Measurements from ENCODE around the gene NELL2. TPM values are rescaled to one million over a fixed set of nuclear protein-coding genes. Genes with fewer than 3 reads are reported as not detected.
"Not testable (repeated sequence)": the region's sequence is repeated elsewhere in the genome, so short reads cannot be mapped to it uniquely, and the experiment has no call there.

Gene NELL2
- total RNA-seq, 1 donor: 208 TPM

DNA sequence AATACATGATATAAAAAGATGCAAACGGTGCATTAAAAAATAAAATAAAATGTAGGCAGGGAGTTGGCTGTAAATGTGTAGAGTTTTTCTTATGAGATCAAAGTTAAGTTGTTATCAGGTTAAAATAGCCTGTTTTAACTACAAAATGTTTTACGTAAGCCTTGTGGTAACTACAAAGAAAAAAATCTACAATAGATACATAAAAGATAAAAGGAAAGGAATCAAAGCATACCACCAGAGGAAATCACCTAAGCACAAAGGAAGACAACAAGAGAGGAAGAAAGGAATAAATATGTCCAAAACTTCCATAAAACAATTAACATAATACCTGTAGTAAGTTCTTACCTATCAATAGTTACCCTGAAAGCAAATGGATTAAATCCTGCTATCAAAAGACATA is 12.2 kb downstream of the NELL2 start:
- Histone ChIP-seq H3K4me1 (ENCODE audit: insufficient read depth, low read length) (no peaks in the 10 kb centered on the region), H3K4me3 (ENCODE audit: low read length) (no peak overlapping the region), H3K9me3 (ENCODE audit: low read depth, low read length) (peaks cover 13% of the 10 kb centered on the region), H3K27me3 (ENCODE audit: insufficient read depth, low read length) (no peaks in the 10 kb centered on the region)

DNA sequence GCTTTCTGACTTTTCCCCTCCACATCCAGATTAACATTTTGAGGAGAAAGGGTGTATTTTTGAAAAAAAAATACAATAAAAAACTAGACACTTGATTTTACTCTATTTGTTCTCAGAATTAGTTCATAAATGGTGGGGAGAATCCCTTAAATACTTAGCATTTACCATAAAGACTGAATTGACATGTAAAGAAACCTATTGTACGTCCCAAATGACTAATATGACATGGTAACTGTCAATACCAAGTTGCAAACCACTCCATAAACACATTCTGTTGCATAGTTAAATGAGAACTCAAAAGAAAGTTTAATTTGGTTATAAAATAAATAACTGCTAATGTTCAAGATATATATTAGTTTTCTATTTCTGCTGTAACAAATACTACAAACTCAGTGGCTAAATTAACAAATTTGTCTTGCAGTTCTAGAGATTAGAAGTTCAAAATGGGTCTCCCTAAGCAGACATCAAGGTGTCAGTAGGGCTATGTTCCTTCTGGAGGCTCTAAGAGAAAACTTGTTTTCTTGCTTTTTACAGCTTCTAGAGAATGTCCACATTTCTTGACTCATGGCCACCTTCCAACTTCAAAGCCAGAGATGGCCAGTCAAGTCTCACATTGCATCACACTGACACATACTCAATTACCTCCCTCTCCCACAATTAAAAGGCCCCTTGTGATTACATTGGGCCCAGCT is 16.0 kb downstream of the NELL2 start:
- H3K4me3 ChIP-seq (ENCODE audit: low read length): no peak overlapping the region
- H3K27me3 ChIP-seq (ENCODE audit: insufficient read depth, low read length): no peaks in the 10 kb centered on the region
- peaks cover 5% of the 10 kb centered on the region for H3K9me3 ChIP-seq (ENCODE audit: low read depth, low read length)
- H3K4me1 ChIP-seq (ENCODE audit: insufficient read depth, low read length): no peaks in the 10 kb centered on the region

DNA sequence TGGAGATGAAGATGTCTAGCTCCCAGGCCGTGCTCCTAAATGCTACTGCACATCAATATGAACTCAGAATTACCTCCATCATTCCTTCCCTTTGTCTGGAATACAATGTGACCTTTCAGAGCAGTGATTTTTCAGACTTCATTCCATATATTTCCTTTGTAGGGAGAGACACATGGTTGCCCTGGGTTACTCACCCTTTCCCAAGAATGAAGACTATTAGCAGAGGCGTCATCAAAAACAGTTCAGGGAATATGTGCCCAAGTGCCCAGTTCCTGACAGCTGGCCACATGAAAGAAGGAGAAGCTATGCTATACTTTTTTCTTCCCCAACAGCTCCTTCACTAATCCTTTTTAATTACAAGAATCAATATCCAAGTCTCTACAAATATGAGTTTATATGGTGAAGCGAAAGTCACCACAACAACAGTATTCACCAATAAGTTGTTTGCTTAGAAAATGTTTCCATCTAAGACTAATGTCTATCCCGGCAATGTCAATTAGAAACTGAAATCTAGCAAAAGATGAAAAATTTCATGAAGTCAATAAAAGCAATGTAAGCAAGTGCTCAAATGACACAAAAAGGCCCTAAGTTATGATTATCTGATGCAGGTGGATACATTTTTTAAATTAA is 17.8 kb downstream of the NELL2 start:
- Histone ChIP-seq H3K4me1 (ENCODE audit: insufficient read depth, low read length) (no peaks in the 10 kb centered on the region), H3K9me3 (ENCODE audit: low read depth, low read length) (peaks cover 3% of the 10 kb centered on the region), H3K27me3 (ENCODE audit: insufficient read depth, low read length) (no peaks in the 10 kb centered on the region), H3K4me3 (ENCODE audit: low read length) (no peak overlapping the region)

DNA sequence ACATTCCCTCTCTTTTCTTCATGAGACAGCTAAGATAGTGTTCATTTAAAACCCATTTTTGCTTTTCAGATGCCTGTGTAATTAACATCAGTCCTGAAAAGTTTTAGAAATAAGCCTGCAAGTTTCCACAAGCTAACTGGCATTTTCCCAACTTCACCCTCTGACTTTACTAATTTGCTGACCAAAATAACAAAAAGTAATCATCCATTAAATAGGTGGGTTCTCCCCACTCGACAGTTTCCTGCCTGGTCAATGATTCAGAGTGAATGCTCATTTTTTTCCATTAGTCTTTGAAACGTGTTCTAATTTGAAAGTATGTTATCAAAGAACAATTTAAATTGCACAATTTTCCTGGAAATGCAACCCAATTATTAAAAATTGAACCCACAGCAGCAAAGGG is 23.6 kb downstream of the NELL2 start:
- H3K4me1 ChIP-seq (ENCODE audit: insufficient read depth, low read length): peaks cover 9% of the 10 kb centered on the region
- H3K9me3 ChIP-seq (ENCODE audit: low read depth, low read length): no peaks in the 10 kb centered on the region
- H3K4me3 ChIP-seq (ENCODE audit: low read length): no peak overlapping the region
- no peaks in the 10 kb centered on the region for H3K27me3 ChIP-seq (ENCODE audit: insufficient read depth, low read length)

DNA sequence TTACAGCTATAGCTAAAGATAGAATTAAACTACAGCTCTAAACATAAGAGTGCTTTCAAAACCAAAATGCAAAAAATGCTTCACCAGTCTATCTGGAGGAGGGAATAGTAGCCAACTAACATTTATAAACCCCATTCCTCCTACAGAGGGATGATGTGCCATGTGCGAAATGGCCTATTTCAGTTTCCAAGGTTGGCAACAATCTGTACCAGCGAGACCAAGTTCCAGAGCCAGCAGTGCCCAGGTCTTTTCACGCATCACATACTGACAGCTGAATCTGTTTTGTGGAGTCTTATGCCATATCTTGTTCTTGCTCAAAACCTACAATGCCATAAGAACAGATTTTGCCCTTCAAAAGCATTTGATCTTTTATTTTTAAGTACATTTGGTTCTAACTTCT is 24.5 kb downstream of the NELL2 start:
- Histone ChIP-seq H3K9me3 (ENCODE audit: low read depth, low read length) (no peaks in the 10 kb centered on the region), H3K4me1 (ENCODE audit: insufficient read depth, low read length) (peaks cover 13% of the 10 kb centered on the region)

DNA sequence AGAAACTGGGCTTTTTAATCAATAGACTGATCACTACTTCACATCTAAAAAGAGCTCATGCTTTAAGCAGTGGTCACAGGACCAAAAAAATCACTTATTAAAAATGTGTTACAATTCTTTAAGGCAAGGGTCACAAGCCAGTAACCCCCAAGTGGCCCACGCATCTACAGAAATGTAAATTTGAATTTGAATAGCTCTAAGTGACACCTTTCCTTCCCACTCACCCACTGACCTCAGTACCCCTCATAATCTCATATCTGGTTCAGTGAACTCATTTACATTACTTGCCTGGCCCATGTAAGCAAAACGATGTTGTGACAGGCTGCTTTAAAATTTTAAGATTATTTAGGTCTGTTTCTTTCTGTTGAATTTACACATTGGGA is 27.4 kb downstream of the NELL2 start:
- Histone ChIP-seq H3K27me3 (ENCODE audit: insufficient read depth, low read length) (no peaks in the 10 kb centered on the region), H3K9me3 (ENCODE audit: low read depth, low read length) (no peaks in the 10 kb centered on the region), H3K4me1 (ENCODE audit: insufficient read depth, low read length) (peaks cover 14% of the 10 kb centered on the region), H3K4me3 (ENCODE audit: low read length) (no peak overlapping the region)

More for the DNA sequence above, 24.5 kb downstream of the NELL2 start:
- Histone ChIP-seq H3K27me3 (ENCODE audit: insufficient read depth, low read length) (no peaks in the 10 kb centered on the region), H3K4me3 (ENCODE audit: low read length) (no peak overlapping the region)

DNA sequence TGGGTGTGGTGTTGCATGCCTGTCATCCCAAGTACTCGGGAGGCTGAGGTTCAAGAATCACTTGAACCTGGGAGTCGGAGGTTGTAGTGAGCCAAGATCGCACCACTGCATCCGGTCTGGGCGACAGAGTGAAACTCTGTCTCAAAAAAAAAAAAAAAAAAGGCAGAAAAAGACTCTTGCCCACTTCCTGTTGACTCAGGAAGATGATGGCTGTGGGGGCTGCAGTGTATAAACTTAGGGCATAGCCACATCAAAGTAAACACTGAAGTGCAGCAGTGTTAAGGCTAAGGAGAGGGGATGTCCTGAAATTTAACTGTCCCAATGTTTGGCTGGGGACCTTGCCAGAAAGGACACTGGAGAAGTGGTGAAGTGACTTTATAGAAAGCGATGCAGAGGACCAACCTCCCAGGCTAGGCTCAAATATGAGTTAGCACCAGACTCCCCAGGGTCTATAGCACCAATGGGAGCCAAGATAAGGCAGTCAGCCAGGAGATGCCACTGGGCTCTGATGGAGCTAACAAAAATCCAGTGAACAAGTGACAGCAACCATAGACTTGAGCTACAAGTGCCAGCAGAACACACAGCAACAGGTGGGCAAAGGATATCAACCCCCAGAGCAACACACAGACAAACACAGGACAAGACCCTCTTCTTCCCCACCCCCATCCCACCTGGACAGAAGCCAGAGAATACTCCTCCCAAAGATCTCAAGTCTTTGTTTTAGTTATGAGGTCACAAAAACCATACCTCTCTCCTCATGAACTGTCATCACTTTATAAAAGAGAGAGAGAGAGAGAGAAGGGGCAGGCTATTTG is 28.0 kb downstream of the NELL2 start:
- Histone ChIP-seq H3K9me3 (ENCODE audit: low read depth, low read length) (no peaks in the 10 kb centered on the region), H3K4me3 (ENCODE audit: low read length) (no peak overlapping the region), H3K4me1 (ENCODE audit: insufficient read depth, low read length) (peaks cover 16% of the 10 kb centered on the region), H3K27me3 (ENCODE audit: insufficient read depth, low read length) (no peaks in the 10 kb centered on the region)

DNA sequence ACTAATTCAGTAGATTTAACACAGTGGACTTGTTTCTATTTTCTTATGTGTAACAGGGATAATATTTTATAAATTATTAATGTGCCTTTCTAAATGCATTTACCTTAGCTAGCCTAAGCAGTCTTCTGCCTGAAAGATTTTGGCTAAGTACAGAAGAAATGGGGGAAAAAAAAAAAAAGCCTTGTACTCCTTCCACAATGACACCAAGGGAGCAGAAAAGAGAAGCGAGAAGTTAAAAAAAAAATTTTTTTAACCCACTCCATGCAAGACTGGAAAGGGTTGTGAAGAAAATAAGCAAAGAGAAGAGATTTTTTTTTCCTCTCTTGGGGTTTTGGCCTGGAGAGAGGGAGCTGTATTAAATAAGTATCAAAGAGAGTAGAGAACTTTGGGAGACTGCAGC is 28.7 kb downstream of the NELL2 start:
- Histone ChIP-seq H3K9me3 (ENCODE audit: low read depth, low read length) (no peaks in the 10 kb centered on the region), H3K4me3 (ENCODE audit: low read length) (no peak overlapping the region), H3K27me3 (ENCODE audit: insufficient read depth, low read length) (no peaks in the 10 kb centered on the region), H3K4me1 (ENCODE audit: insufficient read depth, low read length) (peaks cover 16% of the 10 kb centered on the region)

DNA sequence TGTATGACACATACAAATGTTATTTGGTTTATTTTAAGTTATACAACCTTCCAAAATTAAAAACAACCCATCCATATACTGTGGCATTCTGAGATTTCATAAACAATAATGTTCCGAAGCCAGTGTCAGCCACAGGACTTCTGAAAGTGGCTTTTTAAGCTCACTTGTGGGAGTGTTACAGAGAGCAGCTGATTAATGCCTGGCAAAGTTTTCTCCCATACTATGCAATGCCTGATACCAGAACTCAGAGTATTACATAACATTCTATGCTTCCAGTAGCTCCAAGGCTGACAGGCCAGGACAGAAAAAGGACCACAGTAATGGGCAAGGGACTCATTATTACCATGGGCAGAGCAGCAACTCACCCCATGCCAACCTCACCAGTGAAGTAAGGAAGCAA is 29.3 kb downstream of the NELL2 start:
- H3K4me3 ChIP-seq (ENCODE audit: low read length): no peak overlapping the region
- peaks cover 16% of the 10 kb centered on the region for H3K4me1 ChIP-seq (ENCODE audit: insufficient read depth, low read length)
- no peaks in the 10 kb centered on the region for H3K9me3 ChIP-seq (ENCODE audit: low read depth, low read length)
- H3K27me3 ChIP-seq (ENCODE audit: insufficient read depth, low read length): no peaks in the 10 kb centered on the region

DNA sequence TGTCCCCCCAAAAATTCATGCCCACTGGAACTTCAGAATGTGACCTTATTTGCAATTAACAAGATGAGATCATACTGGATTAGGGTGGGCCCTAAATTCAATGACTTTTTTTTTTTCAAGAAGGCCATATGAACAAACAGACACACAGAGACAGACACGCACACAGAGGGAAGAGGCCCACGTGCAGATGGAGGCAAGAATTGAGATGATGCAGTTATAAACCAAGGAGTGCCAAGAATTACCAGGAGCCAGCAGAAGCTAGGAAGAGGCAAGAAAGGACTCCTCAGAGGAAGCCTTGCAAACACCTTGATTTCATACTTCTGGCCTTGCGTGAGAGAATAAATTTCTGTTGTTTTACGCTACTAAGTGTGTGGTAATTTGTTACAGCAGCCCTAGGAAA is 33.4 kb downstream of the NELL2 start:
- Histone ChIP-seq H3K4me3 (ENCODE audit: low read length) (no peak overlapping the region), H3K4me1 (ENCODE audit: insufficient read depth, low read length) (peaks cover 7% of the 10 kb centered on the region), H3K9me3 (ENCODE audit: low read depth, low read length) (no peaks in the 10 kb centered on the region), H3K27me3 (ENCODE audit: insufficient read depth, low read length) (no peaks in the 10 kb centered on the region)

DNA sequence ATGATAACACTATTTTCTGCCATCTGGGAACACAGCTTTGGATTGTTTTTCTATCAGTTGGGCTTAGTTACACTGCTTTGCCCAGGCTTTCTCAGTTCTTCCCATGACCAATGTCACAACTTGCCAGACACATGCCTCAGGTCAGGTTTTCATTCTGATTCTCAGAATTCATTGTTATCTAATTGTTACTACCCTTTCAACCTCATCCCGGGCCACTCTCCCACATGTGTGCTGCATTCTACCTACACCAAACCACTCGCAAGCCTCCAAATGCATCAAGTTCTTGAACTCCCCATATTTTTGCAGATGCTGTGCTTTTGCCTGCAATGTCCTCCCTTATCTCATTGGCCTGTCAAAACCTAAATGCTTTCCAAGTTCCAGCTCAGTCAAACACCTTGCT is 36.3 kb downstream of the NELL2 start:
- Histone ChIP-seq H3K27me3 (ENCODE audit: insufficient read depth, low read length) (no peaks in the 10 kb centered on the region), H3K9me3 (ENCODE audit: low read depth, low read length) (no peaks in the 10 kb centered on the region), H3K4me3 (ENCODE audit: low read length) (no peak overlapping the region), H3K4me1 (ENCODE audit: insufficient read depth, low read length) (peaks cover 3% of the 10 kb centered on the region)

DNA sequence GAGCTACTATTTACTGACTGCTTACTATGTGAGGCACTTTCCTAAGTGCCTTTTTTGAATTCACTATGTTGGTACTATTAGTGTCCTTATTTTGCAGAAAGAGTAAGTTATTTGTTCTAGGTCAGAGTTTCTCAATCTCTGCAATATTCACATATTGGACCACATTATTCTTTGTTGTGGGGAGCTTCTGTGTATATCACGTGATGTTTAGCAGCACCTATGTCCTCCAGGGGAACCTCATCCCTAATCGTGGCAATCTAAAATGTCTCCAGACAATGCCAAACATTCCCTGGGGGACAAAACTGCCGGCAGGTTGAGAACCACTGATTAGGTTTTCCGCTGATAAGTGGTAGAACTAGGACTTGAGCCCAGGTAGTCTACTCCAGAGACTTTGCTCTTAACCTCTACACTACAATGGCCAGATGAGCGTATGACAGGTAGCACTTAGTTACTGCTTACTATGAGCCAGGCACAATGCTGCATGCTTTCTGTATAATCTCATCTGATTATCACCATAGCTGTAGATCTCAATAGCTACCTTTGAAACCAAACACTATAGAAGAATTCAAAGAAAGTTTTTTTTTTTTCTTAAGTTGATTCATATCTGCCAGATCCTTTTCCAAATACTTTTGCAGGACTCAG is 38.9 kb downstream of the NELL2 start:
- Histone ChIP-seq H3K27me3 (ENCODE audit: insufficient read depth, low read length) (no peaks in the 10 kb centered on the region), H3K9me3 (ENCODE audit: low read depth, low read length) (no peaks in the 10 kb centered on the region), H3K4me3 (ENCODE audit: low read length) (no peak overlapping the region), H3K4me1 (ENCODE audit: insufficient read depth, low read length) (no peaks in the 10 kb centered on the region)

DNA sequence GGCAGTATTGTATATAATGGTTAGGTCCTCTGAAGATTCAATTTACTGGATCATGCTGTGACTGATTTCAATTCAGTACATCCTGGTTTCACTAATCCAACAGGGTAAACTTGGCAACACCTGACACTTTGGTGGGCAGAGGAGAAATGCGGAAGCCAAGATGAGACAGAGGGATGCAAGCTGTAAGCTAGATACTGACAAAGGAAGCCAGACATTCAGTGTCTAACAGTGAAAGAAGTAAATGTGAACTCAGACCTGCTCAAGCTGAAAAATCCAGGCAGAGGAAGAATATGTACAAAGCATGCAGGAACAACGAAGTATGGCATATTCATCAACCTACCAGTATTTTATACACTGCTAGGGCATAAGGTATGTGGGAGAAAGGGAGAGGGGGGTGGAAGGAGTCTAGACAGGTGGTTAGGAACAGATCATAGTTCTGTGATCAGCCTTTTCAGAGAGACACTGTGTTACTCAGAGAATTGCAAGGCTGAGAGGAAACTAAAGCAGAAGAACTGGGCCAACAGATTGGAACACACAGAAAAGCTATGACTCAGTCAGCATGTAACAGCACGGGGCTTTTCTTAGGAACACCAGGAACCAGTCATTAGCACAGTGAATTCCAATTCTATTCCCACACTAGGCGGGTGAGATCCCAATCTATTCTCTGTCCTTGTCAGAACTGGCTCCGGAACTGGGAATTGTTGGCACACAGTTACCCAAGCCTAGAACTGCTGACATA is 40.3 kb downstream of the NELL2 start:
- Histone ChIP-seq H3K4me1 (ENCODE audit: insufficient read depth, low read length) (no peaks in the 10 kb centered on the region), H3K9me3 (ENCODE audit: low read depth, low read length) (no peaks in the 10 kb centered on the region), H3K4me3 (ENCODE audit: low read length) (no peak overlapping the region), H3K27me3 (ENCODE audit: insufficient read depth, low read length) (no peaks in the 10 kb centered on the region)

DNA sequence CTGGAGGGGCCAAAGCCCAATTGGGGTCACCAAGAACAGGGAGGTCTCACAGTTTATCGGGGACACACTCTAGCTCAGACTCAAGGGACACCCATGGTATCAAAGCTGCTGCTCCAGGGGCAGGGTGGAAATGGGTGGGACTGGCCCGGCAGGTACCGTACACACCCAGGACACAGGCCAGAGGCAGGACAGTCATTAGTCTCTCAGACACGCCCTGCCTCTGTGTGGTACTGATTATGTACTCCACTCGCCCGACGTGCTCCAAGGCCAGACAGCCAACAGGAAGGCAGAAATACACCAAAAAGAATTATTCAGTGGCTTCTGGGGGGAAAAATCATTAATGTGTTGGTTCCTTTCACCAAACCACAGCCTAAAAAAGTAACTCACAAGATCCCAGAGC is 41.1 kb downstream of the NELL2 start:
- not testable (repeated sequence) for H3K9me3 ChIP-seq (ENCODE audit: low read depth, low read length); H3K4me3 ChIP-seq (ENCODE audit: low read length); H3K4me1 ChIP-seq (ENCODE audit: insufficient read depth, low read length); H3K27me3 ChIP-seq (ENCODE audit: insufficient read depth, low read length)

DNA sequence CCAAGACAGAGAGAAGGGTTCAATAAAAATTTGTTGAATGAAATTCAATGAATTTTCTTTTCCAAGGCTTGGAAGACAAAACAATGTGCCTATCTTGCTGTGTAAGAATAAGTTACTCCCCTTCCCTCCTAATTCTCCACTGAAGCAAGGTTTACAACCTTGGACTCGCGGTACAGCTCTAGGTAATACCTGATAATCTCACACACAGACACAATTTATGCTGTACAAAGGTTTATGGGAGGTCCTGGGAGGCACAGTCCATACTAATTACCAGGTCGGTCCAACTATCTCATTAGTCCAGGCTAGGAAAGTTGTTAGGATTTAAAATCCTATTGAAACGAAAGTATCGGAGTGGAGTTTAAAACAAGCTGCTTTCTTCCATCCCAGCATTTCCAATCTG is 42.6 kb downstream of the NELL2 start:
- Histone ChIP-seq H3K9me3 (ENCODE audit: low read depth, low read length) (no peaks in the 10 kb centered on the region), H3K27me3 (ENCODE audit: insufficient read depth, low read length) (no peaks in the 10 kb centered on the region), H3K4me3 (ENCODE audit: low read length) (no peak overlapping the region), H3K4me1 (ENCODE audit: insufficient read depth, low read length) (no peaks in the 10 kb centered on the region)
